ENCODE measurements around the gene ZNF670. TPM values are rescaled to one million over a fixed set of nuclear protein-coding genes. Genes with fewer than 3 reads are reported as not detected.
A peak's percentile ranks its signal among the peaks of the same experiment; 100 is the strongest.

Gene ZNF670
- total RNA-seq, 1 donor from 2014 or later, result 2.8 TPM

- Mint-ChIP-seq H3K4me3 (no peak overlapping the region), H3K36me3 (ENCODE audit: low read depth) (no peaks in the 10 kb centered on the region), H3K27me3 (no peaks in the 10 kb centered on the region), H3K4me1 (no peaks in the 10 kb centered on the region), H3K9me3 (peaks cover 4% of the 10 kb centered on the region), H3K27ac (no peak overlapping the region)
- intact Hi-C loops (cut with micrococcal nuclease), result no loop called here
- no peak for DNase-seq
These were observed 11.8 kb upstream of the ZNF670 start for GRCh38 chr1:247090455-247090854.

- H3K27me3 Mint-ChIP-seq, result no peaks in the 10 kb centered on the region
These were observed 11.2 kb upstream of the ZNF670 start for GRCh38 chr1:247089616-247090375.

GRCh38 chr1:247088967-247089366 is 10.4 kb upstream of the ZNF670 start:
- DNase-seq, result no peak
- Mint-ChIP-seq H3K4me1 (no peaks in the 10 kb centered on the region), H3K4me3 (no peak overlapping the region), H3K36me3 (ENCODE audit: low read depth) (no peaks in the 10 kb centered on the region), H3K9me3 (peaks cover 4% of the 10 kb centered on the region), H3K27ac (no peak overlapping the region), H3K27me3 (no peaks in the 10 kb centered on the region)
- intact Hi-C loops (cut with micrococcal nuclease), result no loop called here

More at GRCh38 chr1:247089616-247090375, 11.2 kb upstream of the ZNF670 start:
- H3K4me3 Mint-ChIP-seq, result no peak overlapping the region
- intact Hi-C loops (cut with micrococcal nuclease), result no loop called here
- H3K9me3 Mint-ChIP-seq, result peaks cover 4% of the 10 kb centered on the region
- H3K4me1 Mint-ChIP-seq, result no peaks in the 10 kb centered on the region
- DNase-seq, result no peak
- no peak overlapping the region for H3K27ac Mint-ChIP-seq
- no peaks in the 10 kb centered on the region for H3K36me3 Mint-ChIP-seq (ENCODE audit: low read depth)

GRCh38 chr1:247087256-247087655 is 8.6 kb upstream of the ZNF670 start:
- no peaks in the 10 kb centered on the region for H3K36me3 Mint-ChIP-seq (ENCODE audit: low read depth)
- DNase-seq, result no peak
- H3K4me3 Mint-ChIP-seq, result no peak overlapping the region
- H3K4me1 Mint-ChIP-seq, result no peaks in the 10 kb centered on the region
- peaks cover 5% of the 10 kb centered on the region for H3K27me3 Mint-ChIP-seq
- H3K27ac Mint-ChIP-seq, result no peak overlapping the region
- peaks cover 9% of the 10 kb centered on the region for H3K9me3 Mint-ChIP-seq
- intact Hi-C loops (cut with micrococcal nuclease), result no loop called here

GRCh38 chr1:247085310-247085709 is 6.7 kb upstream of the ZNF670 start:
- Mint-ChIP-seq H3K4me1 (no peaks in the 10 kb centered on the region), H3K4me3 (no peak overlapping the region), H3K27ac (no peak overlapping the region), H3K9me3 (peaks cover 7% of the 10 kb centered on the region), H3K36me3 (ENCODE audit: low read depth) (no peaks in the 10 kb centered on the region), H3K27me3 (peaks cover 7% of the 10 kb centered on the region)
- intact Hi-C loops (cut with micrococcal nuclease), result no loop called here
- DNase-seq, result no peak

GRCh38 chr1:247084771-247085170 is 6.2 kb upstream of the ZNF670 start:
- Mint-ChIP-seq H3K27me3 (peaks cover 7% of the 10 kb centered on the region), H3K4me3 (no peak overlapping the region), H3K4me1 (no peaks in the 10 kb centered on the region), H3K27ac (no peak overlapping the region), H3K36me3 (ENCODE audit: low read depth) (no peaks in the 10 kb centered on the region), H3K9me3 (peaks cover 7% of the 10 kb centered on the region)
- intact Hi-C loops (cut with micrococcal nuclease), result no loop called here
- DNase-seq, result no peak

- Mint-ChIP-seq H3K4me3 (peak overlapping the region; percentile 94), H3K27me3 (peaks cover 7% of the 10 kb centered on the region), H3K9me3 (peaks cover 13% of the 10 kb centered on the region), H3K27ac (no peak overlapping the region), H3K36me3 (ENCODE audit: low read depth) (peaks cover 8% of the 10 kb centered on the region), H3K4me1 (peaks cover 12% of the 10 kb centered on the region)
- intact Hi-C loops (cut with micrococcal nuclease), result loop anchor here (2.0 kb wide), 2 partner anchors 147 to 251 kb away; partner anchors contain the start of gene ZNF496
- no peak for DNase-seq
These were observed 697 bp upstream of the ZNF670 start for GRCh38 chr1:247079141-247079874.

- Mint-ChIP-seq H3K27me3 (peaks cover 6% of the 10 kb centered on the region), H3K36me3 (ENCODE audit: low read depth) (peaks cover 10% of the 10 kb centered on the region), H3K9me3 (peaks cover 13% of the 10 kb centered on the region), H3K27ac (peak overlapping the region; percentile 85), H3K4me3 (peak overlapping the region; percentile 94), H3K4me1 (peaks cover 12% of the 10 kb centered on the region)
- no peak for DNase-seq
- intact Hi-C loops (cut with micrococcal nuclease), result loop anchor here (1.0 to 2.0 kb wide), 4 partner anchors 26 to 253 kb away; partner anchors contain the start of genes ZNF496 and ZNF669
These were observed 744 bp downstream of the ZNF670 start for GRCh38 chr1:247077876-247078257.

GRCh38 chr1:247077213-247077612 is 1.4 kb downstream of the ZNF670 start:
- Mint-ChIP-seq H3K9me3 (peaks cover 11% of the 10 kb centered on the region), H3K4me3 (peak overlapping the region; percentile 94), H3K27me3 (peaks cover 2% of the 10 kb centered on the region), H3K4me1 (peaks cover 12% of the 10 kb centered on the region), H3K27ac (no peak overlapping the region), H3K36me3 (ENCODE audit: low read depth) (peaks cover 10% of the 10 kb centered on the region)
- DNase-seq, result no peak
- intact Hi-C loops (cut with micrococcal nuclease), result no loop called here

- Mint-ChIP-seq H3K27ac (no peak overlapping the region), H3K9me3 (peaks cover 27% of the 10 kb centered on the region), H3K36me3 (ENCODE audit: low read depth) (peaks cover 12% of the 10 kb centered on the region), H3K4me3 (no peak overlapping the region), H3K4me1 (no peaks in the 10 kb centered on the region), H3K27me3 (no peaks in the 10 kb centered on the region)
- DNase-seq, result no peak
- intact Hi-C loops (cut with micrococcal nuclease), result no loop called here
These were observed 8.0 kb downstream of the ZNF670 start for GRCh38 chr1:247070645-247071044.

- H3K9me3 Mint-ChIP-seq, result peaks cover 28% of the 10 kb centered on the region
- H3K27me3 Mint-ChIP-seq, result no peaks in the 10 kb centered on the region
- intact Hi-C loops (cut with micrococcal nuclease), result no loop called here
- DNase-seq, result no peak
- no peak overlapping the region for H3K27ac Mint-ChIP-seq
- no peak overlapping the region for H3K4me3 Mint-ChIP-seq
- no peaks in the 10 kb centered on the region for H3K4me1 Mint-ChIP-seq
- peaks cover 7% of the 10 kb centered on the region for H3K36me3 Mint-ChIP-seq (ENCODE audit: low read depth)
These were observed 14.3 kb downstream of the ZNF670 start for GRCh38 chr1:247064304-247064703.

- Mint-ChIP-seq H3K36me3 (ENCODE audit: low read depth) (peaks cover 8% of the 10 kb centered on the region), H3K27me3 (no peaks in the 10 kb centered on the region), H3K4me1 (no peaks in the 10 kb centered on the region), H3K4me3 (no peak overlapping the region), H3K27ac (no peak overlapping the region), H3K9me3 (peaks cover 41% of the 10 kb centered on the region)
- DNase-seq, result no peak
- intact Hi-C loops (cut with micrococcal nuclease), result no loop called here
These were observed 17.8 kb downstream of the ZNF670 start for GRCh38 chr1:247060771-247061170.

- DNase-seq, result no peak
- Mint-ChIP-seq H3K27me3 (no peaks in the 10 kb centered on the region), H3K27ac (no peak overlapping the region), H3K4me3 (no peak overlapping the region), H3K36me3 (ENCODE audit: low read depth) (peaks cover 12% of the 10 kb centered on the region), H3K9me3 (peaks cover 38% of the 10 kb centered on the region), H3K4me1 (no peaks in the 10 kb centered on the region)
- intact Hi-C loops (cut with micrococcal nuclease), result no loop called here
These were observed 22.5 kb downstream of the ZNF670 start for GRCh38 chr1:247056071-247056470.

GRCh38 chr1:247054992-247055415 is 23.6 kb downstream of the ZNF670 start:
- Mint-ChIP-seq H3K9me3 (peaks cover 38% of the 10 kb centered on the region), H3K36me3 (ENCODE audit: low read depth) (peaks cover 12% of the 10 kb centered on the region), H3K4me1 (no peaks in the 10 kb centered on the region), H3K4me3 (no peak overlapping the region), H3K27me3 (no peaks in the 10 kb centered on the region), H3K27ac (no peak overlapping the region)
- no peak for DNase-seq
- intact Hi-C loops (cut with micrococcal nuclease), result no loop called here
